NCI-H1048 (cell line): Measurements from ENCODE around the gene CMTM3.
"Not testable (repeated sequence)": the region's sequence is repeated elsewhere in the genome, so short reads cannot be mapped to it uniquely, and the experiment has no call there.

Experiments
- DNase-seq: peaks from one replicate; lab custom pipeline; 2025; lab: John Stamatoyannopoulos, UW

The CMTM3 gene

DNA sequence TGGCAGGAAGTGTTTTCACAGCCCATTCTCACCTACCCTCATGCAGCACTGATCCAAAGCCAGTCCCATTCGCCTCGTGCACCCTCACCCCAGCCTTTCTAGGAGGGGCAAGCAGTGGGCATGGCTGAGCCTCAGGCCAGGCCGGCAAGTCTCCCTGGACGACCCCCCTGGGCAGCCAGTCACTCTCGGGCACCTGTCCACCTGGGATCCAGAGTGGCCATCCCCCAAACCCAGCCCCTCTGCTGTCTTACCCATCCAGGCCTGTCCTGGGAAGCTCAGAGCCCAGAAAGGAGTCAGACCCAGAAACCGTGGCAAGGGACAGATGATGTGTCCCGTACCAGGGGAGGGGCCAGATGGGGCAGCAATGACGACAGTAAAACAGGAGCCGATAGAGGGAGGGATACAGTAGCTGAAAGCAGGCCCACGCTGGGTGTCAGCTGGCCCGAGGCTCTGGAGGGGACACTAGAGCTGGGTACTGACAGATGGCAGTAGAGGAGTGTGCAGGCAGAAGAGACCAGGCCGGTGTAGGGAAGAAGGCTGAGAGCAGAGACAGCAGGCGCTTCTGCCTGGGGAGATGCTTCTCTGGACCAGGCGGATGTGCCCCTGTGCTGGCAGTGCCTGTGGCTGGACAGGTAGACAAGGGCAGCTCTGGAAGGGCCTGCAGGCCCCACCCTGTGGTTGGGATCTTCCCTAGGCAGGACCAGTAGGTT is 5.8 kb downstream of the CMTM3 start:
- no peak for DNase-seq

DNA sequence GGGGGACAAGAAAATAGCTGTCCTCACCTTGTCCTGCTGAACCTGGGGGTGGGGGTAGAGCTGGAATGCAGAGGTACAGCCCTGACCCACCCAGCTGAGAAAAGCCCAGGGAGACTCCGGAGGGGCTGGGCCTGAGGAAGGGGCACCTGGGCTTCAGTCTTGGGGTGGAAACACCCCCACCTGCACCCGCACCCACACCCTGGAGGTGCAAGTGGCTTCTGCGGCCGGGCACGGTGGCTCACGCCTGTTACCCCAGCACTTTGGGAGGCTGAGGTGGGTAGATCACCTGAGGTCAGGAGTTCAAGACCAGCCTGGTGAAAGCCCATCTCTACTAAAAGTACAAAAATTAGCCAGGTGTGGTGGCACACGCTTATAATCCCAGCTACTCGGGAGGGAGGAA is 7.4 kb downstream of the CMTM3 start:
- DNase-seq: not testable (repeated sequence)

- no peak for DNase-seq
Measured at GRCh38 chr16:66612422-66612821, 7.9 kb downstream of the CMTM3 start.

- no peak for DNase-seq
Measured at GRCh38 chr16:66614161-66614802, 9.8 kb downstream of the CMTM3 start.

DNA sequence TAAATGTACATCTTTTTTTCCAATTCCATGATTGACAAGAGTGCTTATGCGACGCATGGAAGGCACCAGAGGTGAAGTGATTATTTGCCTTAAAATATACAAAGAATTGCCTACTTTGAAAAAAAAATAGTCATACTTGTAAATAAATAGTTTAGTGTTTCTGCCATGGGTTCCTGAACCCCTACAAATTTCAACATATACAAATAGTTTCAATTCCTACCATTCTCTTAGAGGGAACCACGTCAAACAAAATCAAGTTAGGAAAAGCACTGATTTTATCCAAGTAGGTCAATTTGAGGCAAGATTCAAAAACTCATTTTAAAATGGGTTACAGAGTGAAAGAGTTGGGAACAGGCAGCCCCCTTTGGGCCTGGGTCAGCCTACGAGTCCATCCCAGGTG is 11.7 kb downstream of the CMTM3 start:
- no peak for DNase-seq

DNA sequence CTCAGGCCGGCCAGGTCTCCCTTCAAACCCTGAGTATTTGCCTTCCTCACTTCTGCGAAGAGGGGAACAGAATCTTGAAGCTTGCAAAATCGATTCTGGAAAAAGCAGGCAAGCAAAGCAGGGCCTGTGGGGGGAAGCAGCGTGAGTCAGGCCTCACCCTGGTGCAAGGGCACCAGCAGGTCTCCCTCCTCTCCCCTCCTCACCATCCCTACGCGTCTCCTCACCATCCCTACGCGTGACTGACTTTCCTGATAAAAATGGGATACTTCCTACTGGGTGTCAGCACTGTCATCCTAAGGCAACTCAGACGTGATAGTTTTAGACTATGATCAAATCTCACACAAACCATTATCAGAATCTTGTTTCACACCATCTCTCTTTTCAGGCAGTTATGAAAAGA is 12.1 kb downstream of the CMTM3 start:
- DNase-seq: no peak

DNA sequence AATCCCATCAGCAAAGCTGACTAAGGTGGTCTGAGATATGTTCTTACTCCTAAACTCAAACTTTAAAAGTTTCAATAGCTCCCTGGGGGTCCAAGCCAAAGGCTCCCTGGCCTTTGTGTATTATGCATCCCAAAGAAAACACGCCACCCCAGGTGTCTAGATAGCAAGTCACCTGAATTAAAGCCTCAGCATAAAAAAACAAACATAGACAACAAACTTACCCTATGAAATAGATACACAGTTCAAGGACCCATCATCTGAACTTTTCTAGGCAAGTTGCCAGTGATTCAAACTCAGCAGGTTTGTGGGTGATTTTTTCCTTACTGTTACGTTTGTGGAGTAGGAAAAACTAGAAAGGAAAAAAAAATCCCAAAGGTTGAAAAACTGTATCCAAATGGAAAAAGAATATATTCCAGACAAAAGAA is 12.5 kb downstream of the CMTM3 start:
- no peak for DNase-seq

DNA sequence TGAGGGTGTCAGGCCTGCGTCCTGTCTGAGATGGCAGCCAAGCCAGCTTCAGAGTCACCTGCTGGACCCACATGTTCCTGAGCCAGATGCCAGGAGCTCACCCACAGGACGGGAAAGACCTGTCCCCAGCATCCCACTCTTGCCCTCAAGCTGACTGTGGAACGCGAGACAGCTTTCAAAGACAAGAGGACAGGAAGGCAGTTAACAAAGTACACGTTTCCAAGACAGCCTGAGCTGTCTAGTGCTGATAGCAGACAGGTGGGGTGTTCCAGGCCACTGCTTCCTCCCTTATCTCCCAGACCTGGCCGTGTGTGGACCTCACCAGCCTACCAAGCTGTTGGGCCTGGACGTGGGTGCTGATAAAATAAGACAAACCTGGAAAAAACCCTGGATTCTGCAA is 13.2 kb downstream of the CMTM3 start:
- DNase-seq: no peak

GRCh38 chr16:66618588-66619375 is 14.3 kb downstream of the CMTM3 start:
- no peak for DNase-seq

DNA sequence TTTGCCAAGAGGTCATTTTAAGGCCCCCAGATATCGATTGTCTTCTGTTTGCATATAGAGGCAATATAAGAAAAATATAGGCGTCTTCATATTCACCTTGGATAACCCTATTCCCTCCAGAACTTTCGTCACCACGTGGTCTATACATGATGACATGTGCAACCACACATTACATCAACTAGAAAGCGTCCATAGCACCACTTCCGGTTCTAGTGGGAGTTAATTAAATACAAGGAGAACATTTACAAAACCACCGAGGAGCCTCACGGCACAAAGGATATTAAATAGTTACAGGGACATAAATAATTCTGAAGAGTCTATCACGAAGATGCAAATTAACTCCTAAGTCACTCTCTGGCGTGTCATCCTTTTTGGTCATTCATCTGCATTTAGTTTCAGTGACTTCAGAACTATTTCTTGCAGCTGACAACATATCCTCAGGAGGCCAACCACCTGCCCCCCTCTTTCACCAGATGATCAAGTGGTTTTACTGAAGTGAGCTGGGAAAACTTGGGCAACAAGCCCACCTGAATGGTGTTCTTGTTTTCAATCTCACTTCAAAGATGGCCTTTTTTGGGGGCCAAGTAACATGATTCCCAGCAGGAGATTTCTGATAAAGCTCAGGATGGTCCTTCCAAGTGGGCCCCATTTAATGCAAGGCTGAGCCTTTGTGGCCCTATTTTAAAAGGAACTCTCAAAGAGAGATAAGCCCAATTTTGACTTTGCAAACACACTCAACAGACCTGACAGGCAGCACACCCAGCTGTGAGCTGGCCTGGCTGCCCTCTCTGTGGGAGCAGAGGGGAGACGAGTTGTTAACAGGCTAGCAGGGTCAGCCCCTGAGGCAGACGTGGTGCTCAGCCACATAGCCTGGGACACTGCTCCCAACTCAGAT is 15.3 kb downstream of the CMTM3 start:
- no peak for DNase-seq

GRCh38 chr16:66620429-66620795 is 15.9 kb downstream of the CMTM3 start:
- DNase-seq: no peak

DNA sequence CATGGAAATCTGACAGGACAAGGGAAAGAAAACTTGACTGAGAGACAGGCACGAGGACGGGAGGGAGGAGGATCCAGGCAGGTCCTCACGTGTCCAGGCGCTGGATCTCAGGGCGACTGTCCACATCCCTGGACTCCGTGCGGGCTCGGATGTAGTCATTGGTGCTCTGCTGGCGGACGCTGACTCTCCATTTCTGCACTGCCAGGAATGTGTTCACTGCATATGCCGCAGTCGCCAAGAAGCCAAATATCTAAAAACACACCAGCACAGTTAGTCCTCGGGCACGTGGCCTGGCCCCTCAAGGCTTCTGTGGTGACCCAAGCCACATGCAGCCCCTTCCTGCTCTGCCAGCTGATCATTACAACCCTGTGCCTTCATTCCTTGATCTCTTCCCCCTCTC is 17.5 kb downstream of the CMTM3 start:
- DNase-seq: no peak

- no peak for DNase-seq
Measured at GRCh38 chr16:66622863-66623262, 18.4 kb downstream of the CMTM3 start.

DNA sequence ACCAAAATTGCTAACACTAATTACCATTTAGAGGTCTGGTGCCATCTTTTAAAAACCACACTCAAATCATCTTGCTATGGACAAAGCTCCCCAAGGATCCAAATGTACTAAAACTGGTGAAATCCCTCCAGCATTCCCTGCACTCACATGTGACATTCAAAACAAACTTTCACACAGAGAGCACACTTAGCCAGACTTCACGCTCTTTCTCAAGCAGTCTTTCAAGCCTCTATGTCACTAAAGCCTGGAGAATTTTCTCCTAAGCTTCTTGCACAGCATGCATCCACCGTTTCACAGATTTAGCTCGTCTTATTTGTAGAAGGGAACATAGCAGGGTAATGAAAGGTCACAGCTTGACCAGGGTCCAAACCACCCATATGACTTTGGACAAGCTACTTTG is 19.3 kb downstream of the CMTM3 start:
- no peak for DNase-seq

- not testable (repeated sequence) for DNase-seq
Measured at GRCh38 chr16:66627611-66628378, 23.3 kb downstream of the CMTM3 start.

DNA sequence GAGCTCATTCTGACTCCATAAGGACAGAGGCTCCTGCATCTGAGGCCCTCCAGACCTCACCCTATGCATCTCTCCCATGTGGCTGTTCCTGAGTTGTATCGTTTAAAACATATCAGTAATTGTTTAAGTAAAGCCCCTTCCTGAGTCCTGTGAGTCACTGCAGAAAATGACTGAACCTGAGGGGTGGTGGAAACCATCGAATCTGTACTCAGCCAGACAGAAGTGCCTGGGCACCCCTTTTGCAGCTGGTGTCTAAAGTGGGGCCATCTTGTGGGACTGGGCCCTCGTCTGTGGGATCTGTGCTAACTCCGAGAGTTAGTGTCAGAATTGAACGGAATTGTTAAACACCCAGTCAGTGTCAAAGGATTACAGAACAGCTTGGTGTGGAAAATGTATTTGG is 25.4 kb downstream of the CMTM3 start:
- DNase-seq: no peak

GRCh38 chr16:66630561-66631260 is 26.2 kb downstream of the CMTM3 start:
- DNase-seq: not testable (repeated sequence)

DNA sequence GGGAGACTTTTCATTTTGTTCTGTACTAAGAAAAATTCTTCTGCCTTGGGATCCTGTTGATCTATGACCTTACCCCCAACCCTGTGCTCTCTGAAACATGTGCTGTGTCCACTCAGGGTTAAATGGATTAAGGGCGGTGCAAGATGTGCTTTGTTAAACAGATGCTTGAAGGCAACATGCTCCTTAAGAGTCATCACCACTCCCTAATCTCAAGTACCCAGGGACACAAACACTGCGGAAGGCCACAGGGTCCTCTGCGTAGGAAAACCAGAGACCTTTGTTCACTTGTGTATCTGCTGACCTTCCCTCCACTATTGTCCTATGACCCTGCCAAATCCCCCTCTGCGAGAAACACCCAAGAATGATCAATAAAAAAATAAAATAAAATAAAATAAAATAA is 27.1 kb downstream of the CMTM3 start:
- not testable (repeated sequence) for DNase-seq

- DNase-seq: no peak
Measured at GRCh38 chr16:66634527-66635196, 30.2 kb downstream of the CMTM3 start.

- no peak for DNase-seq
Measured at GRCh38 chr16:66635406-66635805, 30.9 kb downstream of the CMTM3 start.
